Hematopoietic multipotent progenitor cell treated with erythropoietin and hydrocortisone succinate and interleukin-3 and kit ligand, for 6 days (in vitro differentiated cells): ENCODE results near the gene APH1B.

Experiments used
- DNase-seq: peaks from one replicate; pipeline ENCODE4 v3.0.0-alpha.2; 2015

Gene APH1B

DNA sequence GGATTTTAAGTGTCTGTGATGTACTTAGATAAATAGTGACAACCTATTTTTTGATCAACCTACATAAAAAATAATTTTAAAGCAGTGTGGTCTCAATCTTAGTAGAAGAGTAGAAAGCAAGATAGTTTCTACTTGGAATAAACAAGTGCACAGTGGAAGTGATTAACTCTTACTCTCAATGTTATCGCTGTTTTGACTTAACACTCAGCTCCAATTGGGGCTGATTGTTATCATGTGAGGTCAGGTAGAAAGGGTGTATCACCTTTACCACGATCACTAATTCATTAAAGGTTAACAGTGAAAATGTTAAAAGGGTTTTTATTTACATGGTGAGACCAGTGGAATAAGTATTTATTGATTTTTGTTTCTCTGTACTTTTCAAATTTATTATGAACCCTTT lies 22.4 kb upstream of the APH1B start:
- no peak for DNase-seq

GRCh38 chr15:63255489-63255990 lies 21.9 kb upstream of the APH1B start:
- no peak for DNase-seq

DNA sequence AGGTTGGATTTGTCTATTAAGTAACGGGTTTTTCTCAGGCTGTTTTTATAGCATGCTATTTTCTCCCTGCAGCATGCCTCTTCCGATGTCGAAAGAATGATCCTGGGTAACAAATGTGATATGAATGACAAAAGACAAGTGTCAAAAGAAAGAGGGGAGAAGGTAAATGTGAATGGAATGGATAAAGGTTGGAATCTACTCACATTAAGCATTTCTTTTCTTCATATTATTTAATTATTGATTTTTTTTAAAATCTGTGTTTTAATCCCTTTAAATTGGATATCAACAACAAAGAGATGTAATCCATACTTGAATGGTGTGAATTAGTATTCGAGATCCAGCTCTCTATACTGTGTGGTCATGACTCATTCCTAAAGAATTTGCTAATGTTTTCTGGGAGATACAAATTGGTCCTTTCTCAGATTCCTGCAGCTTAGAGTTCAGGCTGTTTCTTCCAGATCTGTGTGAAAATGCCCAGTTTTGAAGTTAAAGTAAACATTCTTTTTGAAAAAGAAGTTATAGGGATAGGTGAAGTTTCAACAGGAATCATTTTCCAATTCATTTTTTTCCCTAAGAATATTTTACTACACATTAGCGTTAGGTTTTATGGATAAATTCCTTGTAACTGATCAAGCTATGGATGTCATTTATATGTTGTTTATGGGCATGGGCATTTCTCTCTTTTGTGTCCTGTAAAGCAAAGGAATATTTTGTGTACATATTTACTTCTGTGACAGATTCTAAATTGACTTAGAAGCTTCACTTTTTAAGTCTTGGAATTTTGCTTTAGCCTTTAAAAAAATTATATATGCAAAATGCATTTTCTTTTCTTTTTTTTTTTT lies 20.8 kb upstream of the APH1B start:
- DNase-seq: no peak

DNA sequence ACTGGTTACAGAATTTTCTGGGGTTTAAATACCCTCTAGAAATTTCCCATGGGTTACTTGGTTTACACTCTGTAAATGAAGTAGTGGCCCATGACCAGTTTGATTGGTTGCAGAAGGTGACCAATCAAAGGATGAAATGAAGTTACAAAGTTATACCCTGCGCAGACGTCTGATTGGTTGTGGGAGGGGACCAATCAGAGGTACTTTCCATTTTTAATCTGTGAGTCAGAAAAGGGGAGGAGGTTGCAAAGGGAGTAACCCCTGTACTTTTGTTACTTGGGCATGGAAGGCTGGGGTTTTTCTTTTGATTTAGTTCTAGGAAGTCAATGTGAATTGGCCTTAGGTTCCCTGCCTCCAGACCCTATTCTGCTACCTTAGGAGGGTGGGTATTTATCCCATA lies 18.7 kb upstream of the APH1B start:
- peak; percentile 25 for DNase-seq

GRCh38 chr15:63260791-63261190 lies 16.6 kb upstream of the APH1B start:
- no peak for DNase-seq

DNA sequence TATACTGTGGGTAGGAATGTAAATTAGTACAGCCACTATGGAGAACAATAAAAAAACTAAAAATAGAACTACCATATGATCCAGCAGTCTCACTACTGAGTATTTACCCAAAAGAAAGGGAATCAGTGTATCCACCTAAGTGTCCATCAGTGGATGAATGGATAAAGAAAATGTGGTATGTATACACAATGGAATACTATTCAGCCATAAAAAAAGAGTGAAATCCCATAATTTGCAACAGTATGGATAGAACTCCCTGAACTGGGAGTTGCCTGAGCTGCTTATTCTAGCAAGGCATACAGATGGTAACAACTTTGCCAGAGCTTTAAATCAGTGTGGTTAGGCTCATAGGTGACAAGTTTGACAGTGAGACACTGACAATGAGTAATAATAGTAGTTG lies 16.1 kb upstream of the APH1B start:
- no peak for DNase-seq

- DNase-seq: no peak
Measured at GRCh38 chr15:63263519-63263918, 13.9 kb upstream of the APH1B start.

DNA sequence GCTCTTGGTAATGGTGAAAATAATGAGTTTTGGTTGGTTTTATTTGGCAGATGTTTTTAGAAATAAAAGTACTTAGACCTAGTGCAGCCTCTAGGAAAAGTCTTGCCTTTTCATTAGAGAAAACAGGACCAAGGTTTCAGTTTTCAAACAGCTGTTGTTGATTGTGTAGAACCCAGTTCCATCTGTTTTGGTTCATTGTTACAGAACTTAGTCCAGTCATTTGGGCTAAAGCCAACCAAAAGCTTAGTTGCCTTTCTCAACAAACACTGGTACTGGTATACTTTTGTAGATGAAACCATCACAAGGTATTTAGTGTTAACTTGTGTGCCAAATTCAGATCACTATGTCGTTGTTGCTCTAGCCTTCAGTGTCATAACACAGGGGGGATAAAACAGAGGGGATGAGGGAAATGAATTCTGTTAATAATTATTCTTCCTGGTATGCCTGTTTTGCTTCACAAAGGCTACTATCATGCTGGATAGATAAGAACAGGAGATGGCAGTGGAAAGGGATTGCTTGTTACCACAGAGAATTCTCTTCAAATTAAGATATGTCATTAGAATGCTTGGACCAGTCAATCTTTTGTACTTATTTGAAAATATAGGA lies 12.6 kb upstream of the APH1B start:
- no peak for DNase-seq

- DNase-seq: no peak
Measured at GRCh38 chr15:63274427-63274826, 3.0 kb upstream of the APH1B start.

- DNase-seq: peak; percentile 43
Measured at GRCh38 chr15:63276342-63277037, 915 bp upstream of the APH1B start.

GRCh38 chr15:63277893-63278456 lies 570 bp downstream of the APH1B start:
- peak; percentile 59 for DNase-seq

DNA sequence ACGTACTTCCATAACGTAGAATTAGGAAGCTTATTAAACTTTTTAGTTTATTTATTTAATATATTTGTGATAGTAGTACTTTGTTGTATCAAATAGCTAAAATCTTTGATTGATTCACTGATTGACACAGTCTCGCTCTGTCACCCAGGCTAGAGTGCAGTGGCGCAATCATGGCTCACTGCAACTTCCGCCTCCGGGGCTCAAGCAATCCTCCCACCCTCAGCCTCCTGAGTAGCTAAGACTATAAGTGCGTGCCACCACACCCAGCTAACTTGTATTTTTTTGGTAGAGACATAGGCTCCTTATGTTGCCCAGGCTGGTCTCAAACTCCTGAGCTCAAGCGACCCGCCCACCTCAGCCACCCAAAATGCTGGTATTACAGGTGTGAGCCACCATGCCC lies 5.7 kb downstream of the APH1B start:
- no peak for DNase-seq

DNA sequence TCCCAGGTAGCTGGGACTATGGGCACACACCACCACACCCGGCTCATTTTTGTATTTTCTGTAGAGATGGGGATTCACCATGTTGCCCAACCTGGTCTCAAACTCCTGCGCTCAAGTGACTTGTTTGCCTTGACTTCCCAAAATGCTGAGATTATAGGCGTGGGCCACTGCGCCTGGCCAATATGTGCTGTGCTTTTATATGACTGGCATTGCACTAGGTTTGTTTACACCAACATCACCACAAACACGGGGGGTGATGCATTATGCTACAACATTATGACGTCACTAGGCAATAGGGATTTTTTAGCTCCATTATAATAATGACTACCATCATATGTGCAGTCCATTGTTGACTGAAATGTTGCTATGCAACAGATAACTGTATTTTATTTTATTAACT lies 6.9 kb downstream of the APH1B start:
- DNase-seq: no peak

GRCh38 chr15:63287109-63287508 lies 9.7 kb downstream of the APH1B start:
- no peak for DNase-seq

DNA sequence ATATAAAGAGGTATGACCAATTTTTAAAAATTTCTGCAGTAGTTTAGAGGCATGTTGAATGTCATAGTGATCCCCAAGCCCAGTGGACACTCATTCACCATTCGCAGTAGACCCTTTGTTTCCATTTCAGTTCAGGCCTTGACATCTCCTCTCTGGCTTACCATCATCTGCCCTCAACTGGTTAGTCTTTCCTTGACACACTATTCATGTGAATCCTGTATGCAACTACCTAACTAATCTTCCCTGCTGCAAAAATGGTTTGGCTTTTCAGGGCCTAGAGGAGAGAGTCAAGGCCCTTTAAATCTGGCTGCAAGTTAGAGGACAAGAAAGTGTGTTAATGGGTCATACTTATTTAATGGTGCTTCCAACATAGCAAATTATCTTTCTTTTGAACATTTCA lies 10.9 kb downstream of the APH1B start:
- DNase-seq: no peak

DNA sequence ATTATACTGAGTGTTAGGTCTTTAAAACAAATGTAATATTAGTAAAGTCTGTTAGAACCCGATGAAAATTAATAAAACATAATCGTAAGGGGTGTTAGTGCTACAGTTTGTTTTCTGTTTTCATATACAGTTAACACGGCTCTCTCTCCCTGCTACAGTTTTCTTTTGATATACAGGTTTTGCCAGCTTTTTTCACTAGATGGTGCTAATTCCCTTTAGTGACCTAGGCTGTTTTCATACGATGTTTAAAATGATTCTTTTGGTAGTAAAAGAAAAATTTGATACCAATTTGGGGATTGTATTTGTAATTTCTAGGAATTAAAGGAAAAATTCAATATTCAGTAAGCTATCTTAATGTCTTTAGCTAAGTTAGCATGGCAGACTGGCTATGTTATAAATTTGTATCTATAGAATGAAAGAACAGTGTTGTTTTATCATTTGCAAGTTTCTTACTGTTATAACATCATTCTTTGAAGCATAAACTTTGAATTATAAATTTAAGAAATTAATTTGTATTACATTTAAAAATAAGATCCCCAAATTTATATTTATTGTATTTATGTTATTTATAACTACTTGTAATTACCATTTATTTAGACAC lies 11.5 kb downstream of the APH1B start:
- peak; percentile 90 for DNase-seq

DNA sequence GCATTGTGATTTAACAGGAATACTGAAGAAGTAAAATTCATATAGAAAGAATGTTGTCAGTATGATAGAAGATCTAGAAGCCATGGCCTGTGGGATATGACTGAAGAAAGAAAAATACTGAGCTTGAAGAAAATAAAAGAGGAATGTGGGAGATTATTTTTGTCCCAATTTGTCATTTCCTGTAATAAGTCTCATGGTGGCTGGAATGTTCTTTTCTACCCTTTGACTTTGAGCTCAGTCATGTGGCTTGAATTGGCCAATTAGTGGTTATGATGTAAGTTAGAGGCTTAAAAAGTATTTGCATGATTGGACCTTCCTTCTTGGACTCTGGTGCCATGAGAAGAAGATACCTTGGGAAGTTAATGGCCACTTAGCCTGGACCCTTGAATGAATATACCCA lies 14.1 kb downstream of the APH1B start:
- no peak for DNase-seq

- DNase-seq: no peak
Measured at GRCh38 chr15:63292241-63292640, 14.8 kb downstream of the APH1B start.

DNA sequence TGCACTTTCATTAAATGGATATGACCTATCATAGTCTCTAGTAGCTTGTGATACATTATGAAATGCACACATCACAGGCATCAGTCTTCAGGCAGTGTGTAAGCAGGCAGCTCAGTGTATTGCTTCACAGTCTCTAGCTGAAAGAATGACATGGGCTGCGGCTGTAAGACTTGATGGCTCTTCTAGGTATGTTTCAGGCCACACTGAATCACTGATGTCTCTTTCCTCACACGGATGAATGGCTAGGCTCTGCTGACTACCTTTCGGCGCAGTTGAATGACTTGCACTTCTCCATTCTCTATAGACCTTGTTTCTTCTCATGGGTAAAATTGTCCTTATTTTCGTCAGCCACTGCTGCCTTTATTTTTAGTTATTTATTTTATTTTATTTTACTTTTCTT lies 15.4 kb downstream of the APH1B start:
- no peak for DNase-seq

GRCh38 chr15:63294359-63294758 lies 17.0 kb downstream of the APH1B start:
- DNase-seq: no peak

GRCh38 chr15:63295341-63295740 lies 17.9 kb downstream of the APH1B start:
- DNase-seq: no peak

DNA sequence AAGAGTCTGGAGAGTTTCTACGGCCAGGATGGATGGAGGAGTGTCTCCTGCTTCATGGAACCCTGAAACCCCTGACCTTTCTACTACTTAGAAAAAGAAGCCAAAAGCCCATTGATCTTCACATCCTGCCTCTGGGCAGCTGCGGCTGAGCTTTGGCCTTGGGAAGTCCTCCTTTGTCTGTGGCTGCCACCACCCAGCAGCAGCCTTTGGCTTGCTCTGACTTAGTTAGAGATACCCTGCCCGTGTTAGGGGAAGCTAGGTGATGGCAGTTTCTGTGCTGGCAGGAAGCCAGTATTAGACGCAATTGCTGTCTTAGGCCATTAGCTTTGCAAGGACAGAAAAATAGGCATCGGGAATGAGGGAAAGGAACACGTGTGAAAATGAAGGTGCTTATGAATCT lies 18.8 kb downstream of the APH1B start:
- DNase-seq: no peak

DNA sequence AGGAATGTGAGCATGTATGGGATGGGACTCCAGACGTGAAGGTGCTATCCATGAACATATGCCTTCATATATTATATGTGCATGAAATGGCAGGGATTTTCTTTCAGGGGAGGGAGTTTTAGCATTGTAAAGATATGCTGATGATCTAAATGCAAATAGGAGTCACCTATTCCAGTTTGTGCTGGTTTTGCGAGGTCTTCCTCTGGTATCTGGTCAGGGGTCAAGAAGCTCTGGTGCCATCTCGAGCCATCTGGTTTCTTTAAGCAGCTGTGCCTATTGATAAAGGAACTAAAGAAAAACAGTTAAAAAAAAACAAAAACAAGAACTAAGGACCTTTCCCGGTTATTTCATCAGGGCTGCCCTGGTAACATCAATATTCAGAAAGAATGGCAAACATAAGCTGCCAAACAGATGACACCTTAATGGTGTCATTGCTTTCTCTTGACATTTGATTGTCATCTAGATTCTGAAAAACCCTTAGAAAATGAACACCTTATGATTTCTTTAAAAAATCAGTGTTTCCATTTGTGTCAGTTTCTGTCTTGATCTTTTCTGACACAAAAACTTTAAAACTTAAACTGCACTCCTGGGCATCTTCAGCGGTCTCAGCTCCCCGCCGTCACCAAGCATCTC lies 22.7 kb downstream of the APH1B start:
- no peak for DNase-seq
